Smooth muscle cell (in vitro differentiated cells): ENCODE results near the gene CHCHD6. TPM values are rescaled to one million over a fixed set of nuclear protein-coding genes. Genes with fewer than 3 reads are reported as not detected.

Experiments used
- DNase-seq: peaks from one replicate; lab custom pipeline; 2025; ENCODE audit not compliant: unreplicated experiment; lab: John Stamatoyannopoulos, UW
- H2AFZ ChIP-seq: fragments of 200-600 bp; sonication (generic); 2 replicates; pipeline ENCODE4 v1.6.0; 2016; ENCODE audit warnings: antibody characterized with exemption, low read depth, mild to moderate bottlenecking
- H3F3A ChIP-seq: fragments of 200-600 bp; sonication (generic); 2 replicates; pipeline ENCODE4 v1.6.0; 2017; ENCODE audit warnings: antibody characterized with exemption, low read depth
- H3K27ac ChIP-seq: fragments of 200-600 bp; sonication (generic); 2 replicates; pipeline ENCODE4 v1.5.1; 2016; ENCODE audit warnings: low read depth, mild to moderate bottlenecking
- H3K27me3 ChIP-seq: fragments of 200-600 bp; sonication (generic); 2 replicates; pipeline ENCODE4 v1.6.1; 2016; ENCODE audit warnings: low read depth, mild to moderate bottlenecking
- H3K36me3 ChIP-seq: fragments of 200-600 bp; sonication (generic); 2 replicates; pipeline ENCODE4 v1.5.1; 2016; ENCODE audit warnings: low read depth
- H3K4me1 ChIP-seq: fragments of 200-600 bp; sonication (generic); 2 replicates; pipeline ENCODE4 v1.5.1; 2016; ENCODE audit warnings: low read depth
- H3K4me2 ChIP-seq: fragments of 200-600 bp; sonication (generic); 2 replicates; pipeline ENCODE4 v1.6.0; 2016; ENCODE audit warnings: mild to moderate bottlenecking
- H3K4me3 ChIP-seq: fragments of 200-600 bp; sonication (generic); 2 replicates; pipeline ENCODE4 v1.5.1; 2016; ENCODE audit warnings: mild to moderate bottlenecking
- H3K79me2 ChIP-seq: fragments of 200-600 bp; sonication (generic); 2 replicates; pipeline ENCODE4 v1.6.0; 2016; ENCODE audit warnings: low read depth, mild to moderate bottlenecking
- H3K9ac ChIP-seq: fragments of 200-600 bp; sonication (generic); 2 replicates; pipeline ENCODE4 v1.6.0; 2016; ENCODE audit warnings: low read depth
- H3K9me3 ChIP-seq: fragments of 200-600 bp; sonication (generic); replicated peaks from 2 replicates; pipeline ENCODE4 v1.5.1; 2016; ENCODE audit warnings: low read depth
- H4K20me1 ChIP-seq: fragments of 200-600 bp; sonication (generic); 2 replicates; pipeline ENCODE4 v1.6.0; 2016; ENCODE audit warnings: low read depth
- CTCF ChIP-seq: fragments of 200-600 bp; sonication (generic); IDR thresholded peaks from 2 replicates; pipeline ENCODE4 v1.5.1; 2017; ENCODE audit warnings: borderline replicate concordance, mild to moderate bottlenecking, antibody characterized with exemption; ENCODE audit not compliant: insufficient read depth, poor library complexity, severe bottlenecking
- WGBS: methylation state at CpG from one replicate; pipeline ENCODE4 v1.1.7; 2016; ENCODE audit warnings: low lambda C conversion rate; 5-methylcytosine and 5-hydroxymethylcytosine counted together
- polyA plus RNA-seq: library from polyadenylated mRNA; unstranded; fragments of >200 nt; fragmentation: Nextera tagmentation; extraction: Ambion mirVana; gene quantifications from 2 replicates; pipeline ENCODE4 v1.2.1, GENCODE V29; 2016
- total RNA-seq: library from RNA; depleted of rRNA; stranded (reverse); fragments of >200 nt; gene quantifications from 2 replicates; pipeline ENCODE4 v1.2.3, GENCODE V29; 2014

Gene CHCHD6
- total and polyA plus RNA-seq, 2 experiments from 2014 or later, result 6.7 to 27.2 TPM

- no peak for TF ChIP-seq CTCF
- no peaks in the 10 kb centered on the region for H3K36me3 ChIP-seq
- H4K20me1 ChIP-seq, result no peaks in the 10 kb centered on the region
- H2AFZ ChIP-seq, result no peak overlapping the region
- H3F3A ChIP-seq, result peaks cover 3% of the 10 kb centered on the region
- peaks cover 18% of the 10 kb centered on the region for H3K4me1 ChIP-seq
- WGBS, result 86% methylated on average over 2 of the region's 2 CpGs
- no peak overlapping the region for H3K4me3 ChIP-seq
- no peaks in the 10 kb centered on the region for H3K9me3 ChIP-seq
- H3K27me3 ChIP-seq, result no peaks in the 10 kb centered on the region
- DNase-seq, result no peak
- H3K9ac ChIP-seq, result no peak overlapping the region
- H3K79me2 ChIP-seq, result no peaks in the 10 kb centered on the region
- no peak overlapping the region for H3K4me2 ChIP-seq
- no peak overlapping the region for H3K27ac ChIP-seq
Measured at GRCh38 chr3:126845920-126846715, 142.1 kb downstream of the CHCHD6 start.

- Histone ChIP-seq H3K9me3 (no peaks in the 10 kb centered on the region), H3K27ac (no peak overlapping the region), H3K27me3 (no peaks in the 10 kb centered on the region), H3K36me3 (no peaks in the 10 kb centered on the region), H2AFZ (no peak overlapping the region), H4K20me1 (no peaks in the 10 kb centered on the region), H3K79me2 (no peaks in the 10 kb centered on the region), H3K4me3 (no peak overlapping the region), H3F3A (peaks cover 3% of the 10 kb centered on the region), H3K9ac (no peak overlapping the region), H3K4me2 (no peak overlapping the region), H3K4me1 (peaks cover 27% of the 10 kb centered on the region)
- no peak for DNase-seq
- no peak for TF ChIP-seq CTCF
- WGBS, result 90% methylated on average over 3 of the region's 3 CpGs
Measured at GRCh38 chr3:126847061-126847460, 143.0 kb downstream of the CHCHD6 start.

- Histone ChIP-seq H4K20me1 (no peaks in the 10 kb centered on the region), H2AFZ (no peak overlapping the region), H3K9ac (no peak overlapping the region), H3K4me2 (no peak overlapping the region), H3K36me3 (no peaks in the 10 kb centered on the region), H3K9me3 (no peaks in the 10 kb centered on the region), H3K79me2 (no peaks in the 10 kb centered on the region), H3K27me3 (no peaks in the 10 kb centered on the region), H3K27ac (no peak overlapping the region), H3K4me3 (no peak overlapping the region), H3K4me1 (peaks cover 44% of the 10 kb centered on the region), H3F3A (peaks cover 3% of the 10 kb centered on the region)
- TF ChIP-seq CTCF, result no peak
- DNase-seq, result no peak
- 78% methylated on average over 6 of the region's 6 CpGs for WGBS
Measured at GRCh38 chr3:126848991-126849390, 145.0 kb downstream of the CHCHD6 start.

GRCh38 chr3:126849768-126850167, 145.7 kb downstream of the CHCHD6 start:
- no peak for TF ChIP-seq CTCF
- no peak overlapping the region for H3K4me3 ChIP-seq
- peaks cover 50% of the 10 kb centered on the region for H3K4me1 ChIP-seq
- no peaks in the 10 kb centered on the region for H4K20me1 ChIP-seq
- H3K27ac ChIP-seq, result no peak overlapping the region
- no peak for DNase-seq
- peaks cover 3% of the 10 kb centered on the region for H3F3A ChIP-seq
- H3K9me3 ChIP-seq, result no peaks in the 10 kb centered on the region
- 94% methylated on average over 6 of the region's 6 CpGs for WGBS
- no peaks in the 10 kb centered on the region for H3K79me2 ChIP-seq
- H3K27me3 ChIP-seq, result no peaks in the 10 kb centered on the region
- no peaks in the 10 kb centered on the region for H3K36me3 ChIP-seq
- H3K9ac ChIP-seq, result no peak overlapping the region
- H3K4me2 ChIP-seq, result no peak overlapping the region
- no peak overlapping the region for H2AFZ ChIP-seq
